IMR-90 (cell line): ENCODE measurements around the gene CDH13. TPM values are rescaled to one million over a fixed set of nuclear protein-coding genes. Genes with fewer than 3 reads are reported as not detected.

Experiments used
- ATAC-seq: fragments of 200-7000 bp; cut with Tn5 transposase; 2 replicates; pipeline ENCODE4 v1.9.1; 2020; ENCODE audit warnings: low read depth, mild to moderate bottlenecking, moderate library complexity
- BruUV-seq: library from RNA; stranded (reverse); fragments of 400-500 nt; replicated peaks from 2 replicates; lab custom pipeline; 2021; lab: Mats Ljungman, UMichigan
- CTCF ChIA-PET: fragments of 300-600 bp; formaldehyde crosslinking; extraction: SDS; loops from one replicate; lab custom pipeline; 2021; ENCODE audit warnings: antibody characterized with exemption; lab: Yijun Ruan, JAX
- POLR2A ChIA-PET: fragments of 300-600 bp; sonication (Branson Sonifier 250); formaldehyde crosslinking; loops from one replicate; lab custom pipeline; 2022; ENCODE audit warnings: antibody characterized with exemption; ENCODE audit not compliant: unreplicated experiment; lab: Charles Lee
- DNase-seq: peaks from one replicate; pipeline ENCODE4 v3.0.0; 2013
- H2AFZ ChIP-seq: replicated peaks from 2 replicates; pipeline ENCODE3; 2013; ENCODE audit warnings: low read length, mild to moderate bottlenecking; ENCODE audit not compliant: poor library complexity
- H2AK5ac ChIP-seq: 2 replicates; pipeline ENCODE4 v1.6.1; 2013; ENCODE audit warnings: low read depth, low read length, inconsistent platforms
- H2AK9ac ChIP-seq: replicated peaks from 2 replicates; pipeline ENCODE3; 2013; ENCODE audit warnings: mild to moderate bottlenecking, low read depth, low read length, moderate library complexity; ENCODE audit not compliant: poor library complexity
- H2BK120ac ChIP-seq: 2 replicates; pipeline ENCODE4 v1.6.1; 2013; ENCODE audit warnings: low read depth, low read length, inconsistent platforms
- H2BK15ac ChIP-seq: 3 replicates; pipeline ENCODE4 v1.6.1; 2013; ENCODE audit warnings: low read depth, low read length, inconsistent platforms
- H2BK20ac ChIP-seq: 2 replicates; pipeline ENCODE4 v1.6.1; 2013; ENCODE audit warnings: low read depth, mild to moderate bottlenecking, inconsistent platforms, low read length, moderate library complexity
- H2BK5ac ChIP-seq: 2 replicates; pipeline ENCODE4 v1.6.1; 2013; ENCODE audit warnings: mild to moderate bottlenecking, low read depth, low read length, inconsistent platforms; ENCODE audit not compliant: poor library complexity, severe bottlenecking
- H3K14ac ChIP-seq: replicated peaks from 2 replicates; pipeline ENCODE4 v1.6.1; 2013; ENCODE audit warnings: low read depth, low read length, inconsistent platforms
- H3K18ac ChIP-seq: 2 replicates; pipeline ENCODE4 v1.6.1; 2013; ENCODE audit warnings: low read depth, low read length, control low read depth
- H3K23ac ChIP-seq: 2 replicates; pipeline ENCODE4 v1.6.1; 2013; ENCODE audit warnings: low read depth, low read length, inconsistent platforms
- H3K27ac ChIP-seq: 2 replicates; pipeline ENCODE4 v1.5.1; 2013; ENCODE audit warnings: mild to moderate bottlenecking, control low read depth, low read length; ENCODE audit not compliant: insufficient read depth
- H3K27me3 ChIP-seq: 2 replicates; pipeline ENCODE4 v1.6.1; 2013; ENCODE audit warnings: low read length; ENCODE audit not compliant: control insufficient read depth, insufficient read depth
- H3K36me3 ChIP-seq: 2 replicates; pipeline ENCODE4 v1.6.1; 2013; ENCODE audit warnings: low read length, mixed read lengths; ENCODE audit not compliant: control insufficient read depth, insufficient read depth
- H3K4ac ChIP-seq: 2 replicates; pipeline ENCODE4 v1.6.1; 2013; ENCODE audit warnings: low read depth, low read length, inconsistent platforms
- H3K4me1 ChIP-seq: 2 replicates; pipeline ENCODE4 v1.6.1; 2013; ENCODE audit warnings: low read length, mixed read lengths; ENCODE audit not compliant: control insufficient read depth, insufficient read depth
- H3K4me2 ChIP-seq: 2 replicates; pipeline ENCODE4 v1.6.1; 2013; ENCODE audit warnings: low read depth, mild to moderate bottlenecking, control low read depth, low read length, moderate library complexity
- H3K4me3 ChIP-seq: 2 replicates; pipeline ENCODE4 v1.5.1; 2013; ENCODE audit warnings: low read depth, mild to moderate bottlenecking, control low read depth, low read length, moderate library complexity; ENCODE audit not compliant: insufficient read depth
- H3K56ac ChIP-seq: 2 replicates; pipeline ENCODE4 v1.6.1; 2013; ENCODE audit warnings: low read length, inconsistent platforms; ENCODE audit not compliant: insufficient read depth; ENCODE audit errors: extremely low read depth
- H3K79me1 ChIP-seq, 2 experiments: 2 replicates each; pipeline ENCODE4 v1.6.1; 2013; ENCODE audit warnings: low read length in 2 of 2, inconsistent platforms in 1 of 2, low read depth in 1 of 2
- H3K9ac ChIP-seq: 2 replicates; pipeline ENCODE4 v1.6.1; 2013; ENCODE audit warnings: low read depth, low read length, control low read depth
- H3K9me1 ChIP-seq: 2 replicates; pipeline ENCODE4 v1.6.1; 2013; ENCODE audit warnings: low read length, inconsistent platforms; ENCODE audit not compliant: insufficient read depth
- H3K9me3 ChIP-seq: 2 replicates; pipeline ENCODE4 v1.6.1; 2013; ENCODE audit warnings: low read length; ENCODE audit not compliant: control insufficient read depth, insufficient read depth
- H4K20me1 ChIP-seq: 2 replicates; pipeline ENCODE4 v1.6.1; 2013; ENCODE audit warnings: low read length, inconsistent platforms; ENCODE audit not compliant: insufficient read depth
- H4K5ac ChIP-seq: 2 replicates; pipeline ENCODE4 v1.6.1; 2013; ENCODE audit warnings: mild to moderate bottlenecking, low read depth, low read length, control low read depth
- H4K8ac ChIP-seq, 2 experiments: 2 replicates each; pipeline ENCODE4 v1.6.1; 2013; ENCODE audit warnings: low read depth in 2 of 2, low read length in 2 of 2, control low read depth in 1 of 2, inconsistent platforms in 1 of 2
- H4K91ac ChIP-seq: 2 replicates; pipeline ENCODE4 v1.6.1; 2013; ENCODE audit warnings: low read depth, low read length, inconsistent platforms; ENCODE audit not compliant: insufficient read depth
- CEBPB ChIP-seq: IDR thresholded peaks from 2 replicates; pipeline ENCODE4 v1.6.1; 2012; ENCODE audit warnings: low read depth, low read length, improper control_type of control experiment
- CHD1 ChIP-seq: IDR thresholded peaks from 2 replicates; pipeline ENCODE4 v1.6.1; 2012; ENCODE audit warnings: low read depth, low read length, improper control_type of control experiment
- CTCF ChIP-seq: conservative IDR thresholded peaks from 2 replicates; pipeline ENCODE4 v1.5.1; 2012; ENCODE audit warnings: mild to moderate bottlenecking, low read depth, low read length, improper control_type of control experiment
- ELK1 ChIP-seq: fragments of 150-350 bp; IDR thresholded peaks from 2 replicates; pipeline ENCODE4 v1.6.1; 2016; ENCODE audit warnings: low read depth, mild to moderate bottlenecking, low read length, moderate library complexity, borderline replicate concordance
- FOS ChIP-seq: fragments of 150-350 bp; IDR thresholded peaks from 2 replicates; pipeline ENCODE4 v1.6.1; 2016; ENCODE audit warnings: low read depth, low read length
- MAZ ChIP-seq: IDR thresholded peaks from 2 replicates; pipeline ENCODE4 v1.6.1; 2012; ENCODE audit warnings: low read depth, mild to moderate bottlenecking, low read length, improper control_type of control experiment, moderate library complexity, borderline replicate concordance
- MXI1 ChIP-seq: IDR thresholded peaks from 2 replicates; pipeline ENCODE4 v1.6.1; 2012; ENCODE audit warnings: low read depth, mild to moderate bottlenecking, low read length, moderate library complexity, borderline replicate concordance
- POLR2A ChIP-seq: IDR thresholded peaks from 2 replicates; pipeline ENCODE4 v1.6.1; 2012; ENCODE audit warnings: mild to moderate bottlenecking, low read depth, low read length
- RAD21 ChIP-seq: IDR thresholded peaks from 2 replicates; pipeline ENCODE4 v1.6.1; 2012; ENCODE audit warnings: low read length, improper control_type of control experiment
- USF2 ChIP-seq: fragments of 150-350 bp; IDR thresholded peaks from 2 replicates; pipeline ENCODE4 v1.6.1; 2017; ENCODE audit warnings: mild to moderate bottlenecking, antibody characterized with exemption, low read length, low read depth
- dilution Hi-C: fragments of 300-500 bp; cut with HindIII; formaldehyde crosslinking; loops from one replicate; pipeline ENCODE4 v1.14.3; 2018; ENCODE audit warnings: low sequenced_read_pairs; ENCODE audit not compliant: unreplicated experiment
- in situ Hi-C: fragments of 300-500 bp; cut with MboI; formaldehyde crosslinking; loops from 3 replicates; pipeline ENCODE4 v1.14.3; 2019; ENCODE audit warnings: low sequenced_read_pairs, inconsistent platforms, mixed read lengths
- intact Hi-C: fragments of 100-400 bp; cut with micrococcal nuclease; formaldehyde crosslinking; loops from 2 replicates; pipeline ENCODE4 v1.10.0; 2022
- polyA plus RNA-seq, 3 experiments: library from polyadenylated mRNA; depleted of rRNA; stranded (reverse); fragments of >200 nt; gene quantifications; 2 replicates each; pipeline ENCODE4 v1.2.3, GENCODE V29; 2012; ENCODE audit warnings: low replicate concordance in 1 of 3
- total RNA-seq: library from RNA; depleted of rRNA; stranded (reverse); fragments of >200 nt; gene quantifications from 2 replicates; pipeline ENCODE4 v1.2.3, GENCODE V29; 2012

Gene CDH13
- total and polyA plus RNA-seq, 2 of the 4 experiments (the other 2 are of a cell fraction) = 61.6 to 74.7 TPM

GRCh38 chr16:82876951-82877350 lies 250.2 kb downstream of the CDH13 start:
- H3K27me3 ChIP-seq = no peaks in the 10 kb centered on the region
- peaks cover 5% of the 10 kb centered on the region; the same call in 1 of the 2 replicates for H4K20me1 ChIP-seq
- ATAC-seq = no peak
- no peak overlapping the region for H3K9ac ChIP-seq
- H3K4ac ChIP-seq = no peak overlapping the region
- no peak overlapping the region for H3K18ac ChIP-seq
- no peak overlapping the region for H3K23ac ChIP-seq
- CTCF ChIA-PET = no interaction called here
- H3K14ac ChIP-seq = no peak overlapping the region
- no peak overlapping the region for H3K4me2 ChIP-seq
- H2BK15ac ChIP-seq = no peak overlapping the region
- H2AK9ac ChIP-seq = no peak overlapping the region
- POLR2A ChIA-PET = no interaction called here
- H4K5ac ChIP-seq = no peak overlapping the region
- H2AK5ac ChIP-seq = no peak overlapping the region
- dilution Hi-C loops = no loop called here
- no TSS peak for BruUV-seq
- no peak overlapping the region for H3K27ac ChIP-seq
- no peak overlapping the region for H3K4me3 ChIP-seq
- no peak overlapping the region for H2AFZ ChIP-seq
- peaks cover 0 to 19% of the 10 kb centered on the region in 2 experiments; a peak in 3 of 4 replicates for H3K79me1 ChIP-seq
- no peaks in the 10 kb centered on the region; the same call in 1 of the 2 replicates for H3K9me1 ChIP-seq
- intact Hi-C loops = no loop called here
- no peak overlapping the region for H2BK20ac ChIP-seq
- H3K36me3 ChIP-seq = no peaks in the 10 kb centered on the region
- no peak overlapping the region for H4K91ac ChIP-seq
- TF ChIP-seq ELK1 = no peak
- TF ChIP-seq CTCF = no peak
- TF ChIP-seq CHD1 = no peak
- TF ChIP-seq USF2 = no peak
- TF ChIP-seq FOS = no peak
- TF ChIP-seq MAZ = no peak
- TF ChIP-seq CEBPB = no peak
- no peak for TF ChIP-seq MXI1
- no peak for TF ChIP-seq POLR2A
- no peak for TF ChIP-seq RAD21
- no peak overlapping the region for H4K8ac ChIP-seq
- H3K9me3 ChIP-seq = no peaks in the 10 kb centered on the region
- in situ Hi-C loops = no loop called here
- no peak overlapping the region for H2BK120ac ChIP-seq
- H3K56ac ChIP-seq = no peak overlapping the region
- no peaks in the 10 kb centered on the region for H3K4me1 ChIP-seq
- no peak overlapping the region for H2BK5ac ChIP-seq
- no peak for DNase-seq
